ENCODE data around the gene PAX5. TPM values are rescaled to one million over a fixed set of nuclear protein-coding genes. Genes with fewer than 3 reads are reported as not detected.

Gene PAX5
- total and polyA plus RNA-seq, 4 donors: 0.08 to 2.3 (median 0.40) TPM

DNA sequence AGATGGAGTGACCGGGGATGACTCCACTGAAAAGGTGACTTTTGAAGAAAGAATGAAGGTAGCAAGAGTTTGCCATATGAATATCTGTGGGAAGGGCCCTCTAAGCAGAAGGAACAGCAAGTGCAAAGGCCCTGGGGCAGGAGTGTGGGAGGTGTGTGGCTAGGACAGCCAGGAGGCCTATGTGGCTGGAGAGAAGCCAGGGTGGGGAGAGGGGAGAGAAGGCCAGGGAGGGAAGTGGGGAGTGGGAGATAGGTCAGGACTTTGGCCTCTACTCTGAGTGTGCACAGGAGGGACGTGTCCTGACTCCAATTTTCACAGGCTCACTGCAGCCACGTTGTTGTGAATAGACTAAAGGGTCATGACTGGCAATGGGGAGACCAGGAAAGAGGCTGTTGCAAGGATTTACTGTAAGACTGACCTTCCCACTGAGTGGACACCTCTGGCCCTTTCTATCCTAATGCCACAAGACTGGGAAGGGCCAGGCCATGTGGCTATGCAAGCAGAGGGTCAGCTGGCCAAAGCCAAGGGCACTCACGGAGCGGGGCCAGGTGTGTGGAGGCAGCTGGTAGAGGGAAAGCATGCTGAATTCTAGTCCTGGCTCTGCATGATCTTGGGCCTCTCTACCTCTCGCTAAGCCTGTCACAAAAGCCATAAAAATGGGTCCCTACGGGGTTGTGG is 172.4 kb downstream of the PAX5 start:
- Histone ChIP-seq H3K9me3 (ENCODE audit: control insufficient read depth in 4 of 4, insufficient read depth in 3 of 4, low read length in 3 of 4) (peaks cover 0 to 2% (median 0%) of the 10 kb centered on the region in 4 donors), H3K4me3 (no peak overlapping the region), H3K36me3 (ENCODE audit: control insufficient read depth in 4 of 4, insufficient read depth in 4 of 4, low read length in 4 of 4) (no peaks in the 10 kb centered on the region), H3K27me3 (ENCODE audit: control insufficient read depth in 3 of 3, insufficient read depth in 3 of 3, low read length in 2 of 3) (peaks cover 4 to 12% (median 7%) of the 10 kb centered on the region in 3 donors), H3K27ac (ENCODE audit: low read depth in 1 of 2, low read length in 1 of 2) (no peak overlapping the region), H3K9ac (ENCODE audit: insufficient read depth in 1 of 2, low read length in 2 of 2) (no peak overlapping the region), H3K4me1 (ENCODE audit: control insufficient read depth in 5 of 5, insufficient read depth in 5 of 5, low read length in 5 of 5) (no peaks in the 10 kb centered on the region)
- DNase-seq (no peak), ATAC-seq (ENCODE audit: insufficient read depth, low FRiP score) (no peak)
- TF ChIP-seq, protein P1, sequence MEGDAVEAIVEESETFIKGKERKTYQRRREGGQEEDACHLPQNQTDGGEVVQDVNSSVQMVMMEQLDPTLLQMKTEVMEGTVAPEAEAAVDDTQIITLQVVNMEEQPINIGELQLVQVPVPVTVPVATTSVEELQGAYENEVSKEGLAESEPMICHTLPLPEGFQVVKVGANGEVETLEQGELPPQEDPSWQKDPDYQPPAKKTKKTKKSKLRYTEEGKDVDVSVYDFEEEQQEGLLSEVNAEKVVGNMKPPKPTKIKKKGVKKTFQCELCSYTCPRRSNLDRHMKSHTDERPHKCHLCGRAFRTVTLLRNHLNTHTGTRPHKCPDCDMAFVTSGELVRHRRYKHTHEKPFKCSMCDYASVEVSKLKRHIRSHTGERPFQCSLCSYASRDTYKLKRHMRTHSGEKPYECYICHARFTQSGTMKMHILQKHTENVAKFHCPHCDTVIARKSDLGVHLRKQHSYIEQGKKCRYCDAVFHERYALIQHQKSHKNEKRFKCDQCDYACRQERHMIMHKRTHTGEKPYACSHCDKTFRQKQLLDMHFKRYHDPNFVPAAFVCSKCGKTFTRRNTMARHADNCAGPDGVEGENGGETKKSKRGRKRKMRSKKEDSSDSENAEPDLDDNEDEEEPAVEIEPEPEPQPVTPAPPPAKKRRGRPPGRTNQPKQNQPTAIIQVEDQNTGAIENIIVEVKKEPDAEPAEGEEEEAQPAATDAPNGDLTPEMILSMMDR (IDR thresholded peaks at IDR 0.05; ENCODE audit: control extremely low read depth, extremely low read depth): no peak
- 69 to 70% methylated on average over 7 of the region's 7 CpGs for WGBS, 2 donors

DNA sequence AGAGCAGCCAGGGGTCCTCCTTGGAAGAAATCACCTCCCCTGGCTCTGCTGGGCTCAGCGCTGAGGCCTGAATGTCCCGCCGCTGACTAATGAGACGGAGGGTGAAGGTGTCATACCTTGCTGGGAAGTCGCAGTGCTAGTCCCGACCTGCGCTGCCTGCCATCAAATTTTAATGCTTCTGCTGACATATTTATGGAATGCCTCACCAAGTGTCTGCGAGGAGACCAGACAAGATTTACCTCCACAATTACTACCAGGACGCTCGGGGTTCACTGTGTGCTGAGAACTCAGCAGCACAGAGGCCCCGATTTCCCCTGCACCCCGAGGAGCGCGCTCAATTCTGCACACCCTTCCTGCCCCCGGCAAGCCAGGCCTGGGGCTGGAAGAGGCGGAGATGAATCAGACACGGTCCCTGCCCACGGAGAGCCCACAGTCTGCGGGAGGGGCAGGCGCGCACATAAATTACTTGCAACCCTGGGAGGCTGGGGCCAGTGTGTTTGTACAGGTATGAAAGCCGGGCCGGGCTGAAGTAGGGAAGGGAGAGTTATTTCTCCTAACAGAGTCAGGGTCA is 175.2 kb downstream of the PAX5 start:
- peaks cover 0 to 2% (median 0%) of the 10 kb centered on the region in 4 donors for H3K9me3 ChIP-seq (ENCODE audit: control insufficient read depth in 4 of 4, insufficient read depth in 3 of 4, low read length in 3 of 4)
- WGBS, 2 donors: 66 to 76% methylated on average over 23 of the region's 23 CpGs

DNA sequence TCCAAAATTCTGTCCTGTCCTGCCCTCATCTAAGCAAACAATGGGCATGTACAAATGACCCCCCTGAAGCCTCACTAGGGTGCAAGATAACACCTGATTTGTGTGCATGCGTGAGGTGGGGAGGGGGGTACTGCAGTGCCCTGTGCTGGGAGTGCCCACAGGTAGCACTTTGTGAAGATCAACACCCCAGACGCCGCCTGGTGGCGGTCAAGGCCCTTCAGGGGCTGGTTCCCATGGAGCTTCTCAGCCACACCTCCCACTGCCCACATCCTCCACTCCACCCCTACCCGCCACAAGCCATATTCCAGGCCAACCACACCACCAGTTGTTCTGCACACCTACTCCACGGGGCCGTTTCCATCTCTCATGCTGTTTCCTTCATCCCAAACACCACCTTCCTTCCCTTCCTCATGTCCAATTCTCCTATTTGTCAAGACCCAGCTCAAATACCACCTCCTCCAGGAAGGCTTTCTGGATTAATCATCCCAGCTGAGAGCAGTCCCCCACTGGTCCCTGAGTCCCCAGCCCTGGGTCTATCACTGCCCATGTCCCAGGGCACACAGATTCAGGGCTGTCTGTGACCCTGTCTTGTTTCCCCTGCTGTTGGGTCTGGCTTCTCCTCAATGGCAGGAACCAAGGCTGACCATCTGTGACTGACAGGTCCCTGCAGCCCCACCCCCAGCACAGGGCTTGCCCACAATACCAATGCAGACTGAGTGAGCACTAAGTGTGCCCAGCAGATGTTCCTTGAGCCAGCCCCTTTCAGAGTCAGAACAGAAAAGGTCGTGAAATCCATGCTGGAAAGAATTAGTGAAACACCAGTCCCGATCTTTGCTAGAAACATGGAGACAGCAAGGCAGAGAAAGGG is 178.4 kb downstream of the PAX5 start:
- Histone ChIP-seq H3K4me3 (no peak overlapping the region), H3K4me1 (ENCODE audit: control insufficient read depth in 5 of 5, insufficient read depth in 5 of 5, low read length in 5 of 5) (no peaks in the 10 kb centered on the region), H3K36me3 (ENCODE audit: control insufficient read depth in 4 of 4, insufficient read depth in 4 of 4, low read length in 4 of 4) (no peaks in the 10 kb centered on the region), H3K27me3 (ENCODE audit: control insufficient read depth in 3 of 3, insufficient read depth in 3 of 3, low read length in 2 of 3) (peaks cover 0 to 22% (median 4%) of the 10 kb centered on the region in 3 donors), H3K9ac (ENCODE audit: insufficient read depth in 1 of 2, low read length in 2 of 2) (no peak overlapping the region), H3K27ac (ENCODE audit: low read depth in 1 of 2, low read length in 1 of 2) (no peak overlapping the region), H3K9me3 (ENCODE audit: control insufficient read depth in 4 of 4, insufficient read depth in 3 of 4, low read length in 3 of 4) (no peaks in the 10 kb centered on the region)
- TF ChIP-seq, protein P1 (IDR thresholded peaks at IDR 0.05; ENCODE audit: control extremely low read depth, extremely low read depth): no peak
- no peak for DNase-seq
- 48 to 60% methylated on average over 9 of the region's 9 CpGs for WGBS, 2 donors
- no peak for ATAC-seq (ENCODE audit: insufficient read depth, low FRiP score)

More for the DNA sequence above, 175.2 kb downstream of the PAX5 start:
- TF ChIP-seq, protein P1 (IDR thresholded peaks at IDR 0.05; ENCODE audit: control extremely low read depth, extremely low read depth): no peak
- Histone ChIP-seq H3K4me3 (no peak overlapping the region), H3K27ac (ENCODE audit: low read depth in 1 of 2, low read length in 1 of 2) (no peak overlapping the region), H3K36me3 (ENCODE audit: control insufficient read depth in 4 of 4, insufficient read depth in 4 of 4, low read length in 4 of 4) (no peaks in the 10 kb centered on the region), H3K4me1 (ENCODE audit: control insufficient read depth in 5 of 5, insufficient read depth in 5 of 5, low read length in 5 of 5) (no peaks in the 10 kb centered on the region), H3K9ac (ENCODE audit: insufficient read depth in 1 of 2, low read length in 2 of 2) (no peak overlapping the region), H3K27me3 (ENCODE audit: control insufficient read depth in 3 of 3, insufficient read depth in 3 of 3, low read length in 2 of 3) (peaks cover 4 to 12% (median 4%) of the 10 kb centered on the region in 3 donors)
- DNase-seq (no peak), ATAC-seq (ENCODE audit: insufficient read depth, low FRiP score) (no peak)
